ENCODE measurements around the gene PDPN.

DNA sequence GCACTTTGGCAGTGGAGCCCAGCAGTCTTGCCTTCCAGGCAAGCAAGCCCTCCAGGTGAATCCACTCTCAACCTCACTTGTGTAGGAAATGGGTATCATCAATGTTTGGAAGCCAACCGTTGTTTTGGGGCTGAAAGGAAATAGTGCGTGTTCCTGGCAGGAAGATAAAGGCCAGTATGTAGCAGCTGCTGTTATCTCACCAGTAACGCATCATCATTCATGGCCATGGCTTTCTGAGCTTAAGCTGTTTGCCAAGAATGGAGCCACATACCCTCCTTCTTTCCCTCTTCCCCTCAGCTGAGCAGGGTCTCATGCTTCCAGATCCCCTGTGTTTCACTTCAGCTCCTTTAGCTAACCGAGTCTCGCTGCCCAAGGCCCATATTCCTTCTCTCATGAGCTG is 2.2 kb upstream of the PDPN start:
- TF ChIP-seq EZH2 (IDR thresholded peaks at IDR 0.05; ENCODE audit: low read length, missing control alignments), result no peak
- TF ChIP-seq, protein P1, sequence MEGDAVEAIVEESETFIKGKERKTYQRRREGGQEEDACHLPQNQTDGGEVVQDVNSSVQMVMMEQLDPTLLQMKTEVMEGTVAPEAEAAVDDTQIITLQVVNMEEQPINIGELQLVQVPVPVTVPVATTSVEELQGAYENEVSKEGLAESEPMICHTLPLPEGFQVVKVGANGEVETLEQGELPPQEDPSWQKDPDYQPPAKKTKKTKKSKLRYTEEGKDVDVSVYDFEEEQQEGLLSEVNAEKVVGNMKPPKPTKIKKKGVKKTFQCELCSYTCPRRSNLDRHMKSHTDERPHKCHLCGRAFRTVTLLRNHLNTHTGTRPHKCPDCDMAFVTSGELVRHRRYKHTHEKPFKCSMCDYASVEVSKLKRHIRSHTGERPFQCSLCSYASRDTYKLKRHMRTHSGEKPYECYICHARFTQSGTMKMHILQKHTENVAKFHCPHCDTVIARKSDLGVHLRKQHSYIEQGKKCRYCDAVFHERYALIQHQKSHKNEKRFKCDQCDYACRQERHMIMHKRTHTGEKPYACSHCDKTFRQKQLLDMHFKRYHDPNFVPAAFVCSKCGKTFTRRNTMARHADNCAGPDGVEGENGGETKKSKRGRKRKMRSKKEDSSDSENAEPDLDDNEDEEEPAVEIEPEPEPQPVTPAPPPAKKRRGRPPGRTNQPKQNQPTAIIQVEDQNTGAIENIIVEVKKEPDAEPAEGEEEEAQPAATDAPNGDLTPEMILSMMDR (conservative IDR thresholded peaks at IDR 0.05 in 1 of 2, IDR thresholded peaks at IDR 0.05 in 1 of 2; ENCODE audit: low read depth in 1 of 2, low read length in 2 of 2), result no peak

Measured in fibroblast of lung (primary cell).